Measurements from ENCODE around the gene DDX46.

GRCh38 chr5:134742134-134742533 lies 16.4 kb upstream of the DDX46 start:
- TF ChIP-seq POLR2A (IDR thresholded peaks at IDR 0.05; ENCODE audit: low read length) (no peak), GATA1 (IDR thresholded peaks at IDR 0.05; ENCODE audit: low read depth, low read length) (no peak)

Data from erythroblast (primary cell).